Neural cell (in vitro differentiated cells): ENCODE data around the gene SECISBP2L. TPM values are rescaled to one million over a fixed set of nuclear protein-coding genes. Genes with fewer than 3 reads are reported as not detected.
A peak's percentile ranks its signal among the peaks of the same experiment; 100 is the strongest.

Source experiments
- H2AFZ ChIP-seq: fragments of 200-600, 300-800 bp; sonication (generic), shearing (Covaris generic); 2 replicates; pipeline ENCODE4 v1.6.0; 2014; ENCODE audit warnings: low read depth, mild to moderate bottlenecking, antibody characterized with exemption, low read length, moderate library complexity
- H3F3A ChIP-seq: fragments of 200-600 bp; shearing (Covaris generic); 2 replicates; pipeline ENCODE4 v1.6.1; 2016; ENCODE audit warnings: mild to moderate bottlenecking, moderate library complexity, mixed read lengths, antibody characterized with exemption, low read length; ENCODE audit not compliant: insufficient read depth, poor library complexity, severe bottlenecking
- H3K27ac ChIP-seq: fragments of 200-600, 300-800 bp; sonication (generic), shearing (Covaris generic); 2 replicates; pipeline ENCODE4 v1.5.1; 2014; ENCODE audit warnings: mild to moderate bottlenecking, low read length, moderate library complexity
- H3K27me3 ChIP-seq: fragments of 300-800, 200-600 bp; sonication (generic), shearing (Covaris generic); 2 replicates; pipeline ENCODE4 v1.6.0; 2014; ENCODE audit warnings: mild to moderate bottlenecking, low read depth, low read length, moderate library complexity; ENCODE audit not compliant: insufficient read depth
- H3K36me3 ChIP-seq: fragments of 300-800, 200-600 bp; sonication (generic), shearing (Covaris generic); 2 replicates; pipeline ENCODE4 v1.5.1; 2014; ENCODE audit warnings: mild to moderate bottlenecking, antibody characterized with exemption, low read length, moderate library complexity; ENCODE audit not compliant: insufficient read depth
- H3K4me2 ChIP-seq: fragments of 300-800, 200-600 bp; sonication (generic), shearing (Covaris generic); 2 replicates; pipeline ENCODE4 v1.6.0; 2014; ENCODE audit warnings: mild to moderate bottlenecking, low read length
- H3K4me3 ChIP-seq: fragments of 300-800, 200-600 bp; sonication (generic), shearing (Covaris generic); 2 replicates; pipeline ENCODE4 v1.5.1; 2014; ENCODE audit warnings: mild to moderate bottlenecking, low read length, moderate library complexity
- H3K79me2 ChIP-seq: fragments of 200-600 bp; shearing (Covaris generic); replicated peaks from 2 replicates; pipeline ENCODE4 v1.6.0; 2014; ENCODE audit warnings: mild to moderate bottlenecking, low read length, moderate library complexity; ENCODE audit not compliant: insufficient read depth
- H3K9ac ChIP-seq: fragments of 300-800, 200-600 bp; sonication (generic), shearing (Covaris generic); 2 replicates; pipeline ENCODE4 v1.6.1; 2016; ENCODE audit warnings: mild to moderate bottlenecking, low read length, mixed read lengths
- H3K9me2 ChIP-seq: fragments of 200-600 bp; shearing (Covaris generic); 2 replicates; pipeline ENCODE4 v1.6.1; 2016; ENCODE audit warnings: mild to moderate bottlenecking, low read length, mixed read lengths; ENCODE audit not compliant: insufficient read depth
- H3K9me3 ChIP-seq: fragments of 200-600, 300-800 bp; sonication (generic), shearing (Covaris generic); 2 replicates; pipeline ENCODE4 v1.6.1; 2016; ENCODE audit warnings: mild to moderate bottlenecking, mixed run types, low read length, moderate library complexity, mixed read lengths
- H4K20me1 ChIP-seq: fragments of 200-600 bp; shearing (Covaris generic); 2 replicates; pipeline ENCODE4 v1.6.1; 2016; ENCODE audit warnings: mild to moderate bottlenecking, mixed run types; ENCODE audit not compliant: insufficient read depth
- EP300 ChIP-seq: fragments of 450-650 bp; conservative IDR thresholded peaks from 2 replicates; pipeline ENCODE4 v1.6.1; 2014; ENCODE audit warnings: antibody characterized with exemption, mild to moderate bottlenecking, moderate library complexity; ENCODE audit not compliant: poor library complexity, severe bottlenecking
- EZH2 ChIP-seq: fragments of 200-600, 300-800 bp; shearing (Covaris generic), sonication (generic); IDR thresholded peaks from 2 replicates; pipeline ENCODE4 v1.6.1; 2014; ENCODE audit warnings: antibody characterized with exemption, low read length, borderline replicate concordance, mild to moderate bottlenecking; ENCODE audit not compliant: insufficient read depth, poor library complexity, severe bottlenecking
- MXI1 ChIP-seq: fragments of 450-650 bp; conservative IDR thresholded peaks from 2 replicates; pipeline ENCODE4 v1.6.1; 2014; ENCODE audit warnings: antibody characterized with exemption, mild to moderate bottlenecking; ENCODE audit not compliant: poor library complexity, severe bottlenecking
- POLR2AphosphoS5 ChIP-seq: IDR thresholded peaks from 2 replicates; pipeline ENCODE4 v1.6.1; 2012
- RAD21 ChIP-seq: fragments of 450-650 bp; conservative IDR thresholded peaks from 2 replicates; pipeline ENCODE4 v1.6.1; 2014; ENCODE audit warnings: antibody characterized with exemption, mild to moderate bottlenecking, moderate library complexity
- SMC3 ChIP-seq: fragments of 450-650 bp; conservative IDR thresholded peaks from 2 replicates; pipeline ENCODE4 v1.6.1; 2014; ENCODE audit warnings: antibody characterized with exemption, mild to moderate bottlenecking, moderate library complexity; ENCODE audit not compliant: poor library complexity
- TAF1 ChIP-seq: IDR thresholded peaks from 2 replicates; pipeline ENCODE4 v1.6.1; 2012; ENCODE audit warnings: low read depth
- polyA plus RNA-seq: library from polyadenylated mRNA; depleted of rRNA; stranded (reverse); fragments of >200 nt; gene quantifications from 2 replicates; pipeline ENCODE4 v1.2.3, GENCODE V29; 2014
- TF ChIP-seq, protein P1 (sequence below): IDR thresholded peaks from 2 replicates; pipeline ENCODE4 v1.6.1; 2012; ENCODE audit warnings: borderline replicate concordance
- TF ChIP-seq, protein P2 (sequence below): fragments of 450-650 bp; IDR thresholded peaks from 2 replicates; pipeline ENCODE4 v1.5.1; 2014; ENCODE audit warnings: antibody characterized with exemption, mild to moderate bottlenecking, moderate library complexity; ENCODE audit not compliant: poor library complexity, severe bottlenecking

Gene SECISBP2L
- polyA plus RNA-seq, 1 donor from 2014 or later: 45.9 TPM

DNA sequence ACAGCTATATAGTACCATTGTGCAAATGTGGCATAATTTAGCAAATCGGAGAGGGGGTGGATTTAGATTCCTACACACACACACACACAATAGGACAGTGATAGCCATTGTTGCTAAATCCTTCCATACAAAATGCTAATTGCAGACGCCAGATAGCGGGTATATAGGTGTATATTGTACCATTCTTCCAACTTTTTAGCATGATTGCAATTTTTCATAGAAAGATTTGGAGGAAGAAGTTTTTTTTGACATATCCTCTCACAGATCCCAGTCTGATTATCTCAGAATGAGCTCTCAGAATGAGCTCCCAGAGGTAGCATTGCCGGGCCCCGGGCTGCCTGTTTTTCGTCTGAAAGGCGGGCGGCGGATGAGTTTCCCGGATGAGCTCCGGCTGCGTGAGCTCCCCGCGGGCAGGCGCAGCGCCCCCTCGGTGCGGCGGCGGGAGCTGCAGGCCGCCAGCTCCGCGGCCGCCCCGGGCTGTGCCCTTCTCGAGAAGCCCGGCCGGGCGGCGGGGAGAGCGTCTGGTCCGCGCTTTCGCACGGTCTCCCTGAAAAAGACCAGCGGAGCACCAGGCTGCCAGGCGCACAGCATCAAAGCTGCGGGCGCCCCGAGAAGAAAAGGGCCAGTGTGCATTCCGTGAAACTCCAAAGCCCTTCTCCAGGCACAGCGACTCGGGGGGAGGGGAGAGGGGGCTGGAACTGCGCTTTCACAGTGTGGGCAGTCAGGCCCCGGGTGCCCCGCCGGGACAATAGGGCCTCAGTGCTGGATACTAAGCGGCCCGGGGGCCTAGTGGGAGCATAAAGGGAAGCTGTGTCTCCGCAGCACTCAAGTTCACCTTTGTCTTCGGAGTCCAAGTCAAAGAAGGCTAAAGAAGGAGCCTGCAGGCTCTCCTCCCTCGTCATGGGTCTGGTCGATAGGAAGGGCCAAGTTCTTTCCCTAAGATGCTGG is 70.5 kb downstream of the SECISBP2L start:
- Histone ChIP-seq H2AFZ (peak overlapping the region; percentile 88), H3K36me3 (no peaks in the 10 kb centered on the region), H3K4me2 (peak overlapping the region; percentile 65), H3K9ac (peak overlapping the region; percentile 81), H3K27ac (peak overlapping the region; percentile 82), H3K9me2 (no peaks in the 10 kb centered on the region), H3K4me3 (peak overlapping the region; percentile 68), H3K9me3 (no peaks in the 10 kb centered on the region), H3F3A (no peaks in the 10 kb centered on the region), H4K20me1 (no peaks in the 10 kb centered on the region), H3K27me3 (no peaks in the 10 kb centered on the region), H3K79me2 (no peaks in the 10 kb centered on the region)
- peak; percentile 73 for TF ChIP-seq POLR2AphosphoS5
- TF ChIP-seq TAF1: peak; percentile 74
- TF ChIP-seq, protein P1, sequence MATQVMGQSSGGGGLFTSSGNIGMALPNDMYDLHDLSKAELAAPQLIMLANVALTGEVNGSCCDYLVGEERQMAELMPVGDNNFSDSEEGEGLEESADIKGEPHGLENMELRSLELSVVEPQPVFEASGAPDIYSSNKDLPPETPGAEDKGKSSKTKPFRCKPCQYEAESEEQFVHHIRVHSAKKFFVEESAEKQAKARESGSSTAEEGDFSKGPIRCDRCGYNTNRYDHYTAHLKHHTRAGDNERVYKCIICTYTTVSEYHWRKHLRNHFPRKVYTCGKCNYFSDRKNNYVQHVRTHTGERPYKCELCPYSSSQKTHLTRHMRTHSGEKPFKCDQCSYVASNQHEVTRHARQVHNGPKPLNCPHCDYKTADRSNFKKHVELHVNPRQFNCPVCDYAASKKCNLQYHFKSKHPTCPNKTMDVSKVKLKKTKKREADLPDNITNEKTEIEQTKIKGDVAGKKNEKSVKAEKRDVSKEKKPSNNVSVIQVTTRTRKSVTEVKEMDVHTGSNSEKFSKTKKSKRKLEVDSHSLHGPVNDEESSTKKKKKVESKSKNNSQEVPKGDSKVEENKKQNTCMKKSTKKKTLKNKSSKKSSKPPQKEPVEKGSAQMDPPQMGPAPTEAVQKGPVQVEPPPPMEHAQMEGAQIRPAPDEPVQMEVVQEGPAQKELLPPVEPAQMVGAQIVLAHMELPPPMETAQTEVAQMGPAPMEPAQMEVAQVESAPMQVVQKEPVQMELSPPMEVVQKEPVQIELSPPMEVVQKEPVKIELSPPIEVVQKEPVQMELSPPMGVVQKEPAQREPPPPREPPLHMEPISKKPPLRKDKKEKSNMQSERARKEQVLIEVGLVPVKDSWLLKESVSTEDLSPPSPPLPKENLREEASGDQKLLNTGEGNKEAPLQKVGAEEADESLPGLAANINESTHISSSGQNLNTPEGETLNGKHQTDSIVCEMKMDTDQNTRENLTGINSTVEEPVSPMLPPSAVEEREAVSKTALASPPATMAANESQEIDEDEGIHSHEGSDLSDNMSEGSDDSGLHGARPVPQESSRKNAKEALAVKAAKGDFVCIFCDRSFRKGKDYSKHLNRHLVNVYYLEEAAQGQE: peak; percentile 30
- TF ChIP-seq, protein P2, sequence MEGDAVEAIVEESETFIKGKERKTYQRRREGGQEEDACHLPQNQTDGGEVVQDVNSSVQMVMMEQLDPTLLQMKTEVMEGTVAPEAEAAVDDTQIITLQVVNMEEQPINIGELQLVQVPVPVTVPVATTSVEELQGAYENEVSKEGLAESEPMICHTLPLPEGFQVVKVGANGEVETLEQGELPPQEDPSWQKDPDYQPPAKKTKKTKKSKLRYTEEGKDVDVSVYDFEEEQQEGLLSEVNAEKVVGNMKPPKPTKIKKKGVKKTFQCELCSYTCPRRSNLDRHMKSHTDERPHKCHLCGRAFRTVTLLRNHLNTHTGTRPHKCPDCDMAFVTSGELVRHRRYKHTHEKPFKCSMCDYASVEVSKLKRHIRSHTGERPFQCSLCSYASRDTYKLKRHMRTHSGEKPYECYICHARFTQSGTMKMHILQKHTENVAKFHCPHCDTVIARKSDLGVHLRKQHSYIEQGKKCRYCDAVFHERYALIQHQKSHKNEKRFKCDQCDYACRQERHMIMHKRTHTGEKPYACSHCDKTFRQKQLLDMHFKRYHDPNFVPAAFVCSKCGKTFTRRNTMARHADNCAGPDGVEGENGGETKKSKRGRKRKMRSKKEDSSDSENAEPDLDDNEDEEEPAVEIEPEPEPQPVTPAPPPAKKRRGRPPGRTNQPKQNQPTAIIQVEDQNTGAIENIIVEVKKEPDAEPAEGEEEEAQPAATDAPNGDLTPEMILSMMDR: peak; percentile 97
- TF ChIP-seq MXI1: peak; percentile 46
- TF ChIP-seq SMC3: peak; percentile 74
- TF ChIP-seq EZH2: no peak
- TF ChIP-seq RAD21: peak; percentile 70
- TF ChIP-seq EP300: peak; percentile 53

- H3K27me3 ChIP-seq: no peaks in the 10 kb centered on the region
- TF ChIP-seq EZH2: no peak
- TF ChIP-seq, protein P1: no peak
- TF ChIP-seq MXI1: no peak
- no peak for TF ChIP-seq POLR2AphosphoS5
- TF ChIP-seq SMC3: no peak
- no peak for TF ChIP-seq RAD21
- TF ChIP-seq, protein P2: no peak
- no peak for TF ChIP-seq EP300
- no peak for TF ChIP-seq TAF1
- H3K4me3 ChIP-seq: peak overlapping the region; percentile 68
- H4K20me1 ChIP-seq: no peaks in the 10 kb centered on the region
- H3K4me2 ChIP-seq: no peak overlapping the region
- H3K79me2 ChIP-seq: no peaks in the 10 kb centered on the region
- peak overlapping the region; percentile 81 for H3K9ac ChIP-seq
- no peaks in the 10 kb centered on the region for H3F3A ChIP-seq
- H3K36me3 ChIP-seq: no peaks in the 10 kb centered on the region
- peak overlapping the region; percentile 82 for H3K27ac ChIP-seq
- H2AFZ ChIP-seq: peak overlapping the region; percentile 86
- no peaks in the 10 kb centered on the region for H3K9me3 ChIP-seq
- no peaks in the 10 kb centered on the region for H3K9me2 ChIP-seq
Measured at GRCh38 chr15:48974882-48975281, 71.4 kb downstream of the SECISBP2L start.
